Measurements from ENCODE around the gene ENSA. TPM values are rescaled to one million over a fixed set of nuclear protein-coding genes. Genes with fewer than 3 reads are reported as not detected.

Gene ENSA
- total and polyA plus RNA-seq, 2 experiments from 2014 or later, result 114 to 200 TPM

DNA sequence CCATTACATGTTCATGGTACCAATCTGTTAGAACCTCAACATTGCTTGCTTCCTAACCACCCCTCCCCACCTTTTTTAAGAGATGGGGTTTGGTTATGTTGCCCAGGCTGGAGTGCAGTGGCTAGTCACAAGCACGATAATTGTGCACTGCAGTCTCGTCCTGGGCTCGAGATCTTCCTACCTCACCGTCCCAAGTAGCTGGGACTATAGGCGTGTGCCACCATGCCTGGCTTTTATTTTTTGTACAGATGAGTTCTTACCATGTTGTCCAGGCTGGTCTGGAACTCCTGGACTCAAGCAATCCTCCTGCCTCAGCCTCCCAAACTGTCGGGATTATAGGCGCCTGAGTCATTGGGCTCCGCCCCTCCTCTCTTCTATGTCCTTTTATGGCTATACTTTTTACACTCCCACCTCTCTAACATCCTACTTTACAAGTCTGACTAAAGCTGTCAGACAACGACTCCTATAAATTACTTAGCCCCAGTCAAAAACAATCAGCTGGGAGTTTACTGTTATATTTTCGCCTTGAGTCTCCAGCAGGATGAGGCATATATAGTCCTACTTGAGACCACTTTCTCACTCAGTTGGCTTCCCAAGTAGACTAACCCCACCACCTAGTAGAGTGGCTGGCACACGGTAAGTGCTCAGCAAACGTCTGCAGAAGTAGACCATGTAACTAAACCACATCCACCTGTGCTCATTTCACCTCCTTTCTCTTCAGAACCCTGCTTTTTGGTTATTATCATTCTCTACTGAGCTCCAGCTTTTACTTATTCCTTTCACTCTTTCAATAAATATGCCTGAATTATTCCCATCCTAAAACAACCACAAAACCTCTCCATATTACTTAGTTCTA lies 13.8 kb downstream of the ENSA start:
- peaks cover 7% of the 10 kb centered on the region; the same call in 2 of the 3 replicates for H3K4me1 Mint-ChIP-seq
- Histone ChIP-seq H3K4me3 (no peak overlapping the region), H4K20me1 (replicated peaks; ENCODE audit: insufficient read depth) (peaks cover 4% of the 10 kb centered on the region; the same call in 1 of the 2 replicates), H3K4me2 (no peak overlapping the region), H3K79me2 (replicated peaks; ENCODE audit: insufficient read depth) (peaks cover 26% of the 10 kb centered on the region), H3K9me2 (ENCODE audit: insufficient read depth) (no peaks in the 10 kb centered on the region), H3K4me1 (ENCODE audit: insufficient read depth) (no peaks in the 10 kb centered on the region; the same call in 1 of the 2 replicates), H3F3A (replicated peaks; ENCODE audit: low read depth) (peaks cover 25% of the 10 kb centered on the region), H3K36me3 (ENCODE audit: insufficient read depth) (peaks cover 38% of the 10 kb centered on the region), H2AFZ (no peak overlapping the region), H3K27me3 (ENCODE audit: insufficient read depth) (no peaks in the 10 kb centered on the region), H3K27ac (ENCODE audit: low read depth) (peak overlapping the region; percentile 74; the same call in 1 of the 2 replicates)
- TF ChIP-seq ZNF114 (CRISPR knock-in tag; IDR thresholded peaks at IDR 0.05), result no peak
- TF ChIP-seq, protein P1, sequence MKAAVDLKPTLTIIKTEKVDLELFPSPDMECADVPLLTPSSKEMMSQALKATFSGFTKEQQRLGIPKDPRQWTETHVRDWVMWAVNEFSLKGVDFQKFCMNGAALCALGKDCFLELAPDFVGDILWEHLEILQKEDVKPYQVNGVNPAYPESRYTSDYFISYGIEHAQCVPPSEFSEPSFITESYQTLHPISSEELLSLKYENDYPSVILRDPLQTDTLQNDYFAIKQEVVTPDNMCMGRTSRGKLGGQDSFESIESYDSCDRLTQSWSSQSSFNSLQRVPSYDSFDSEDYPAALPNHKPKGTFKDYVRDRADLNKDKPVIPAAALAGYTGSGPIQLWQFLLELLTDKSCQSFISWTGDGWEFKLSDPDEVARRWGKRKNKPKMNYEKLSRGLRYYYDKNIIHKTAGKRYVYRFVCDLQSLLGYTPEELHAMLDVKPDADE (IDR thresholded peaks at IDR 0.05), result no peak
- TF ChIP-seq EZH2 (IDR thresholded peaks at IDR 0.05; ENCODE audit: low read depth, unreplicated experiment), result no peak
- TF ChIP-seq ZNF462 (CRISPR knock-in tag; IDR thresholded peaks at IDR 0.05), result no peak
- TF ChIP-seq CTCF (conservative IDR thresholded peaks at IDR 0.05; ENCODE audit: low read depth in 2 of 2), result no peak
- no peak for TF ChIP-seq EZH2phosphoT487 (IDR thresholded peaks at IDR 0.05; ENCODE audit: unreplicated experiment)
- TF ChIP-seq JUNB (IDR thresholded peaks at IDR 0.05; ENCODE audit: unreplicated experiment), result no peak
- peaks cover 73% of the 10 kb centered on the region for H3K36me3 Mint-ChIP-seq (ENCODE audit: low read depth)
- peaks cover 5% of the 10 kb centered on the region for H3K27me3 Mint-ChIP-seq (ENCODE audit: insufficient read depth, low read depth, poor library complexity)
- ATAC-seq (no peak), DNase-seq (ENCODE audit: low spot score) (no peak)
- no peak overlapping the region for H3K4me3 Mint-ChIP-seq
- no peaks in the 10 kb centered on the region for H3K9me3 Mint-ChIP-seq
- H3K27ac Mint-ChIP-seq, result peak overlapping the region; percentile 74
